Calu3 (cell line): ENCODE results near the gene SMTNL2. TPM values are rescaled to one million over a fixed set of nuclear protein-coding genes. Genes with fewer than 3 reads are reported as not detected.

ENCODE experiments used
- Bru-seq: library from RNA; stranded (reverse); fragments of 400-500 nt; gene quantifications from one replicate; lab custom pipeline; 2021; lab: Mats Ljungman, UMichigan
- BruChase-seq, 2 experiments: library from RNA; stranded (reverse); fragments of 400-500 nt; gene quantifications; one replicate each; lab custom pipeline; 2021; lab: Mats Ljungman, UMichigan
- BruUV-seq: library from RNA; stranded (reverse); fragments of 400-500 nt; replicated peaks from 2 replicates; lab custom pipeline; 2021; lab: Mats Ljungman, UMichigan
- CTCF ChIA-PET: fragments of 300-600 bp; sonication (Branson Sonifier 250); formaldehyde crosslinking; loops from one replicate; lab custom pipeline; 2022; ENCODE audit warnings: antibody characterized with exemption; lab: Charles Lee
- DNase-seq: peaks from one replicate; pipeline ENCODE4 v3.0.0; 2022
- H3K27ac Mint-ChIP-seq: one replicate; pipeline ENCODE4 v1.8.0; 2022; ENCODE audit warnings: mixed read lengths; ENCODE audit not compliant: unreplicated experiment
- H3K27me3 Mint-ChIP-seq: one replicate; pipeline ENCODE4 v1.8.0; 2022; ENCODE audit warnings: mixed read lengths; ENCODE audit not compliant: unreplicated experiment
- H3K36me3 Mint-ChIP-seq: one replicate; pipeline ENCODE4 v1.8.0; 2022; ENCODE audit warnings: mild to moderate bottlenecking, moderate library complexity, mixed read lengths; ENCODE audit not compliant: insufficient read depth, unreplicated experiment
- H3K4me1 Mint-ChIP-seq: one replicate; pipeline ENCODE4 v1.8.0; 2022; ENCODE audit warnings: mild to moderate bottlenecking, low read depth, mixed read lengths; ENCODE audit not compliant: unreplicated experiment
- H3K4me3 Mint-ChIP-seq: one replicate; pipeline ENCODE4 v1.8.0; 2022; ENCODE audit warnings: mild to moderate bottlenecking, low read depth, moderate library complexity, mixed read lengths; ENCODE audit not compliant: unreplicated experiment
- H3K9me3 Mint-ChIP-seq: one replicate; pipeline ENCODE4 v1.8.0; 2022; ENCODE audit warnings: low read depth, mixed read lengths; ENCODE audit not compliant: unreplicated experiment
- intact Hi-C: fragments of 100-400 bp; cut with micrococcal nuclease; formaldehyde crosslinking; loops from one replicate; pipeline ENCODE4 v1.10.0; 2022; ENCODE audit not compliant: unreplicated experiment
- long read RNA-seq: library from polyadenylated mRNA; stranded (forward); transcript quantifications from one replicate; pipeline ENCODE4 v2.0.0, GENCODE V29; 2022
- total RNA-seq: library from RNA; stranded (reverse); gene quantifications from 2 replicates; pipeline ENCODE4 v1.2.3, GENCODE V29; 2022
- TF ChIP-seq, protein P1 (sequence below): fragments of 200-600 bp; IDR thresholded peaks from one replicate; pipeline ENCODE4 v1.8.0; 2022; ENCODE audit warnings: antibody characterized with exemption; ENCODE audit not compliant: unreplicated experiment

Gene SMTNL2
- total RNA-seq (not detected in 2 replicates), Bru-seq, nascent RNA (percentile 10 among the genes with signal in this experiment), BruChase-seq, experiment 1, labeled RNA remaining after a 6-hour chase (not detected), BruChase-seq, experiment 2, labeled RNA remaining after a 2-hour chase (percentile 4 among the genes with signal in this experiment)
- long read RNA-seq, result 0 reads

DNA sequence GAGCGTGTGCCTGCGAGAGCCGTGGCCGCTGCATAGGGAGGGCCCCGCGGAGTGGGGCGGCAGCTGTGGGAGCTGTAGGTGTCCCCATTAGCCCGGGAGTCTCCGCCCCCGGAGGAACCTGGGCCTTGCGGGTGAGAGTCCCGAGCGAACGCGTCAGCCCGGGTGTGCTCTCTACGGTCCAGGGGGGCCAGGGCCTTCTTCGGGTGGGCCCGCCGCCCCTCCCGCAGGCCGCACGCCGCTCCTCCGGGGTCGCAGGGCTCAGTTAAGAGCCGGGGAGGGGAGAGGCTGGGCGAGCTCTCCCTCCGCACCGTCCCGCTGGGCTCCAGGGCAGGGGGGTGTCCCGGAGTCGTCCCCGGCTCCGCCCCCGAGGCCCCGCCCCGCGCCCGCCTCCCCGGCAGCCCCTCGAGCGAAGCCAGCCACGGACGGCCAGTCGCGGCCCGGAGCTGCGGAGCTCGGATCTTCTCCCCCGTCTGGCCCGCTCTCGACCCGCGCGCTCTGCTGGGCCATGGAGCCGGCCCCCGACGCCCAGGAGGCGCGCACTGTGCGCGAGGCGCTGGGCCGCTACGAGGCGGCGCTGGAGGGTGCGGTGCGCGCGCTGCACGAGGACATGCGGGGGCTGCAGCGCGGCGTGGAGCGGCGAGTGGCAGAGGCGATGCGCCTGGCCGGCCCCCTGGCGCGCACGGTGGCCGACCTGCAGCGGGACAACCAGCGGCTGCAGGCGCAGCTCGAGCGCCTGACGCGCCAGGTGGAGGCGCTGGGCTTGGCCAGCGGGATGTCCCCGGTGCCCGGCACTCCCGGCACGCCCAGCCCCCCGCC lies at the start of gene SMTNL2:
Gene SMTNL2 (plus strand): TSS at position 429 of the 816 bp plus-strand sequence. CDS start 77 bp downstream, at position 506.
- Mint-ChIP-seq H3K9me3 (no peaks in the 10 kb centered on the region), H3K27ac (no peak within 1 kb of the TSS), H3K27me3 (peaks cover 96% of the 10 kb centered on the region), H3K4me3 (peak within 1 kb of the TSS; percentile 59), H3K36me3 (peaks cover 5% of the 10 kb centered on the region), H3K4me1 (peaks cover 8% of the 10 kb centered on the region)
- BruUV-seq, result no TSS peak
- intact Hi-C loops, result no loop called here
- CTCF ChIA-PET, result no interaction called here
- TF ChIP-seq, protein P1, sequence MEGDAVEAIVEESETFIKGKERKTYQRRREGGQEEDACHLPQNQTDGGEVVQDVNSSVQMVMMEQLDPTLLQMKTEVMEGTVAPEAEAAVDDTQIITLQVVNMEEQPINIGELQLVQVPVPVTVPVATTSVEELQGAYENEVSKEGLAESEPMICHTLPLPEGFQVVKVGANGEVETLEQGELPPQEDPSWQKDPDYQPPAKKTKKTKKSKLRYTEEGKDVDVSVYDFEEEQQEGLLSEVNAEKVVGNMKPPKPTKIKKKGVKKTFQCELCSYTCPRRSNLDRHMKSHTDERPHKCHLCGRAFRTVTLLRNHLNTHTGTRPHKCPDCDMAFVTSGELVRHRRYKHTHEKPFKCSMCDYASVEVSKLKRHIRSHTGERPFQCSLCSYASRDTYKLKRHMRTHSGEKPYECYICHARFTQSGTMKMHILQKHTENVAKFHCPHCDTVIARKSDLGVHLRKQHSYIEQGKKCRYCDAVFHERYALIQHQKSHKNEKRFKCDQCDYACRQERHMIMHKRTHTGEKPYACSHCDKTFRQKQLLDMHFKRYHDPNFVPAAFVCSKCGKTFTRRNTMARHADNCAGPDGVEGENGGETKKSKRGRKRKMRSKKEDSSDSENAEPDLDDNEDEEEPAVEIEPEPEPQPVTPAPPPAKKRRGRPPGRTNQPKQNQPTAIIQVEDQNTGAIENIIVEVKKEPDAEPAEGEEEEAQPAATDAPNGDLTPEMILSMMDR, result no peak
- no peak for DNase-seq

DNA sequence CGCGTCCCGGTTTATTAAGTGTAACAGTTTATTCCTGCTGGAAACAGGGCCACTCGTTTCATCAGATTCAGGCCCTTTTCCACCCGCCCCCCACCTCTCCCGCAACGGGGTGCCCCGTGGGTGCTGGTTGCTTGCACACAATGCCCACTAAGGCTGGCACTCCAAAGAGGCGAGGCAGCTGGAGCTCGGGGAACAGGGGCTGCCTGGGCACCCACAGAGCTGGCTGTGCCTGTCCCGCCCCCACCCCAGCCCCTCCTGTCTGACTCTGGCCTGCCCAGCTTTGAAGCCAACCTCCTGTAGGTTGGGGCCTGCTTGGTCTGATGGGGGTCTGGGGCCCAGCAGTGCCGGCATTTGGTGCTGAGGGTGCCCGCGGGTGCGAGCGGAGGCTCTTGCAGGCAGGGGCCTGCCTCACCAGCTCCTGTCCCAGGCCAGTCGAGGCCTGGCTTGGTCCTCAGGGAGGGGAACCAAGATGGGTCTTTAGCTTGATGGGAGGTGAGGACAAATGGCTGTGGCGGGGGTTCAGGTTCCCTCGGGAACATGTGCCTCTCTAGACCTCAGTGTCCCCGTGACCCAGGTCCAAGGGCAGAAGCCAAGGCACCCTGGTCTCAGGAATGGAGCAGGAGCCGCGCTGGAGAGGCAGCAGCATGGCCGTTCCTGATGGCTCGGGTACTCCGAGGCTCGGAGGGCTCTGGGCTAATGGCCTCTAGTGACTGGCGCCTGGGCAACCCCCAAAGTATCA lies 49.2 kb upstream of the SMTNL2 start:
- CTCF ChIA-PET, result no interaction called here
- TF ChIP-seq, protein P1, result no peak
- H3K4me1 Mint-ChIP-seq, result peaks cover 22% of the 10 kb centered on the region
- no peaks in the 10 kb centered on the region for H3K27me3 Mint-ChIP-seq
- DNase-seq, result no peak
- H3K9me3 Mint-ChIP-seq, result no peaks in the 10 kb centered on the region
- intact Hi-C loops, result no loop called here
- no TSS peak for BruUV-seq
- H3K36me3 Mint-ChIP-seq, result peaks cover 76% of the 10 kb centered on the region
- no peak overlapping the region for H3K4me3 Mint-ChIP-seq
- no peak overlapping the region for H3K27ac Mint-ChIP-seq

DNA sequence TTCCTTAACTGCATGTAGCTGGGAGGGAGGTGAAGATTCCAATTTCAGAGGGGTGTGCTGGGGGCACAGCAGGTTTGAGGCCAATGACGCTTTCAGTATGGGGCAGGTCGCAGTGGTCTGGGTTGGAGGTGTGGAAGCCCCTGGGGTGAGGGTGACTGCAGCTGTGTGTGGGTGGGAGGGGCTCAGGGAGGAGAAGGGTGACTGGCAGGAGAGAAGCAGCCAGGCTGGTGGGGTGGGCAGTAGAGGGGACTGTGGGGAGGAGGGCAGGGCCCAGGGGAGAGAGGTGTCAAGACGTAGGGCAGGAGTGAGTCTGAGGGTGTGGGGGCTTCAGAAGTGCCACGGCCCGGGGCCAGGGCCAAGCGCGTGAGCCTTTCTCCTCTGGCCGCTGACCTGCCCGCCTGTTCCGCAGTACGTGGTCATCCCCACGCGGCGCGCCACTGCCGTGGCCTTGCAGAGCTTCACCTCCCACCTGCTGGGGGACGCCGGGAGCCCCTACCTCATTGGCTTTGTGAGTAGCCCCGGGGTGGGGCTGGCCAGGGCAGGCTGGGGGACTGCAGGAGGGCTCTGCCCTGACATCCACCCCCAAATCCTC lies 48.6 kb upstream of the SMTNL2 start:
- no TSS peak for BruUV-seq
- intact Hi-C loops, result no loop called here
- no peaks in the 10 kb centered on the region for H3K9me3 Mint-ChIP-seq
- CTCF ChIA-PET, result no interaction called here
- peaks cover 23% of the 10 kb centered on the region for H3K4me1 Mint-ChIP-seq
- TF ChIP-seq, protein P1, result no peak
- H3K27me3 Mint-ChIP-seq, result no peaks in the 10 kb centered on the region
- peaks cover 75% of the 10 kb centered on the region for H3K36me3 Mint-ChIP-seq
- no peak for DNase-seq
- no peak overlapping the region for H3K4me3 Mint-ChIP-seq
- no peak overlapping the region for H3K27ac Mint-ChIP-seq

DNA sequence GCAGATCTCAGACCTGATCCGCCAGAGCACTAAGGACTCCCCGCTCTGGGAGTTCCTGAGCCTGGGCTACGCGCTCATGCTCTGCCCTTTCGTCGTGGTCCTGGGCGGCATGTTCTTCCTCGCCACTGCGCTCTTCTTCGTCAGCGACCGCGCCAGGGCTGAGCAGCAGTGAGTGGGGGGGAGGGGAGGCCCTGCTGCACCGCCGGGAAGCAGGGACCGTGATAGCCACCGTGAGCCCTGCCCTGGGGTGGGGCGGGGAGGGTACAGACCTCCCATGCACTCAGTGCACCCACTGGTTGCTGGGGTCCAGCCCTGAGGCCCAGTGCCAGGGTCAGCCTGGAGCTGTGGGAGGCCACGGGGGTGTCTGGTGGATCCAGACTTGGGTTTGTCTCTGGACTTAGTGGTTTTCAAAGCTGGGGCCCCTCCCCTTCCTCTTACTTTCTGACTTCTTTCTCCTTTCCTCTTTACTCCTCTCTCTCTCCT lies 48.0 kb upstream of the SMTNL2 start:
- Mint-ChIP-seq H3K27ac (peak overlapping the region; percentile 20), H3K9me3 (no peaks in the 10 kb centered on the region), H3K4me1 (peaks cover 23% of the 10 kb centered on the region), H3K27me3 (no peaks in the 10 kb centered on the region), H3K36me3 (peaks cover 80% of the 10 kb centered on the region), H3K4me3 (no peak overlapping the region)
- intact Hi-C loops, result no loop called here
- DNase-seq, result no peak
- TF ChIP-seq, protein P1, result no peak
- BruUV-seq, result no TSS peak
- CTCF ChIA-PET, result no interaction called here
